ENCODE data around the gene CCDC127. TPM values are rescaled to one million over a fixed set of nuclear protein-coding genes. Genes with fewer than 3 reads are reported as not detected.

CCDC127 gene, protein sequence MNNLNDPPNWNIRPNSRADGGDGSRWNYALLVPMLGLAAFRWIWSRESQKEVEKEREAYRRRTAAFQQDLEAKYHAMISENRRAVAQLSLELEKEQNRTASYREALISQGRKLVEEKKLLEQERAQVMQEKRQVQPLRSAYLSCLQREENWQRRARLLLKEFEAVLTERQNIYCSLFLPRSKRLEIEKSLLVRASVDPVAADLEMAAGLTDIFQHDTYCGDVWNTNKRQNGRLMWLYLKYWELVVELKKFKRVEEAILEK
- 4.3 and 5.5 TPM in 2 replicates for total RNA-seq

GRCh38 chr5:217494-218456 is at the start of gene CCDC127, which contains the start of gene SDHA:
CCDC127 (minus strand) TSS chr5:218153; CDS start chr5:216849, 1,304 bp downstream.
SDHA (plus strand) TSS chr5:218320; CDS start chr5:218356, 36 bp downstream.

GRCh38 chr5:191036-191948 is 26.7 kb downstream of the CCDC127 start, which contains the start of gene LRRC14B:
LRRC14B (plus strand) TSS chr5:191495; CDS start chr5:191539, 44 bp downstream.

Other genes starting within 250 kb of the CCDC127 start
- not detected in 2 replicates for gene PLEKHG4B, start 126.0 kb downstream of the CCDC127 start, total RNA-seq
- not detected in 2 replicates for gene LRRC14B, start 26.7 kb downstream of the CCDC127 start, total RNA-seq
- gene SDHA, start 167 bp upstream of the CCDC127 start, total RNA-seq = 163 and 200 TPM in 2 replicates
- gene PDCD6, start 53.5 kb upstream of the CCDC127 start, total RNA-seq = 128 and 169 TPM in 2 replicates
- gene AHRR, start 103.6 kb upstream of the CCDC127 start, total RNA-seq = 6.1 and 9.4 TPM in 2 replicates
- 34.5 and 43.8 TPM in 2 replicates for gene EXOC3, start 225.0 kb upstream of the CCDC127 start, total RNA-seq